HG02763 (cell line): Measurements from ENCODE around the gene VEGFB.

Experiments used
- ATAC-seq: cut with Tn5 transposase; IDR thresholded peaks from one replicate; pipeline ENCODE4 v1.9.1; 2021; ENCODE audit warnings: mild to moderate bottlenecking, moderate library complexity; ENCODE audit not compliant: unreplicated experiment

Gene VEGFB

GRCh38 chr11:64230171-64230984 lies 4.0 kb upstream of the VEGFB start, which contains the start of gene DNAJC4:
DNAJC4 (plus strand) TSS chr11:64230548; CDS start chr11:64230855, 307 bp downstream.
- ATAC-seq = peak; percentile 62

GRCh38 chr11:64230985-64231365 lies 3.4 kb upstream of the VEGFB start:
- ATAC-seq = no peak

- no peak for ATAC-seq
Measured at GRCh38 chr11:64231546-64231945, 2.8 kb upstream of the VEGFB start.

- ATAC-seq = no peak
Measured at GRCh38 chr11:64232182-64232966, 2.0 kb upstream of the VEGFB start.

GRCh38 chr11:64232967-64233315 lies 1.4 kb upstream of the VEGFB start:
- ATAC-seq = no peak

GRCh38 chr11:64234647-64235379 lies 429 bp downstream of the VEGFB start:
- no peak for ATAC-seq

- ATAC-seq = no peak
Measured at GRCh38 chr11:64235437-64236161, 1.2 kb downstream of the VEGFB start.

GRCh38 chr11:64237484-64237951 lies 3.1 kb downstream of the VEGFB start:
- ATAC-seq = no peak

GRCh38 chr11:64238076-64238475 lies 3.7 kb downstream of the VEGFB start:
- ATAC-seq = no peak

GRCh38 chr11:64238999-64239398 lies 4.6 kb downstream of the VEGFB start:
- no peak for ATAC-seq

GRCh38 chr11:64239662-64240434 lies 5.5 kb downstream of the VEGFB start:
- ATAC-seq = no peak

GRCh38 chr11:64240435-64241240 lies 6.3 kb downstream of the VEGFB start, which contains the start of gene FKBP2:
FKBP2 (plus strand) TSS chr11:64241095; CDS start chr11:64242388, 1,293 bp downstream.
- ATAC-seq = peak; percentile 54

GRCh38 chr11:64241241-64241490 lies 6.8 kb downstream of the VEGFB start:
- peak; percentile 70 for ATAC-seq

- ATAC-seq = peak; percentile 4
Measured at GRCh38 chr11:64241491-64242374, 7.3 kb downstream of the VEGFB start.

- ATAC-seq = no peak
Measured at GRCh38 chr11:64243236-64243854, 9.0 kb downstream of the VEGFB start.

GRCh38 chr11:64244107-64244506 lies 9.7 kb downstream of the VEGFB start:
- ATAC-seq = no peak

GRCh38 chr11:64244966-64245365 lies 10.6 kb downstream of the VEGFB start:
- ATAC-seq = no peak

- no peak for ATAC-seq
Measured at GRCh38 chr11:64245401-64245796, 11.0 kb downstream of the VEGFB start.
